ENCODE measurements around the gene GMEB2. TPM values are rescaled to one million over a fixed set of nuclear protein-coding genes. Genes with fewer than 3 reads are reported as not detected.
"Not testable (repeated sequence)": the region's sequence is repeated elsewhere in the genome, so short reads cannot be mapped to it uniquely, and the experiment has no call there.

Gene GMEB2
- polyA plus RNA-seq, 1 experiment = 7.4 TPM

- ChIA-PET POLR2A (interaction anchor here (0.8 kb wide), 1 partner anchor 17 kb away, joined by 3 read pairs; the partner anchor contains the start of gene RTEL1), CTCF (interaction anchor here (1.0 to 1.7 kb wide), 5 partner anchors 9 to 102 kb away, joined by 3 read pairs; partner anchors contain the start of gene STMN3)
- DNase-seq (ENCODE audit: low read depth) = no peak
- Histone ChIP-seq H3K27me3 (ENCODE audit: control insufficient read depth, insufficient read depth, low read length) (no peaks in the 10 kb centered on the region), H3K36me3 (ENCODE audit: control insufficient read depth, insufficient read depth, low read length) (no peaks in the 10 kb centered on the region), H3K4me3 (ENCODE audit: low read depth, low read length) (peak overlapping the region; percentile 46)
- TF ChIP-seq CTCF (IDR thresholded peaks at IDR 0.05; ENCODE audit: insufficient read depth, low read depth, low read length) = no peak
These were observed 14.4 kb upstream of the GMEB2 start for GRCh38 chr20:63641146-63641791.

GRCh38 chr20:63640686-63641085 is 13.8 kb upstream of the GMEB2 start:
- DNase-seq (ENCODE audit: low read depth); POLR2A ChIA-PET; H3K4me3 ChIP-seq (ENCODE audit: low read depth, low read length); CTCF ChIA-PET; H3K36me3 ChIP-seq (ENCODE audit: control insufficient read depth, insufficient read depth, low read length); H3K27me3 ChIP-seq (ENCODE audit: control insufficient read depth, insufficient read depth, low read length): not testable (repeated sequence)

GRCh38 chr20:63640086-63640485 is 13.2 kb upstream of the GMEB2 start:
- no peaks in the 10 kb centered on the region for H3K36me3 ChIP-seq (ENCODE audit: control insufficient read depth, insufficient read depth, low read length)
- no peak overlapping the region for H3K4me3 ChIP-seq (ENCODE audit: low read depth, low read length)
- ChIA-PET CTCF (no interaction called here), POLR2A (interaction anchor here (0.5 kb wide), 1 partner anchor 246 kb away, joined by 3 read pairs; no protein-coding TSS in a partner anchor)
- no peak for TF ChIP-seq CTCF (IDR thresholded peaks at IDR 0.05; ENCODE audit: insufficient read depth, low read depth, low read length)
- no peaks in the 10 kb centered on the region for H3K27me3 ChIP-seq (ENCODE audit: control insufficient read depth, insufficient read depth, low read length)
- no peak for DNase-seq (ENCODE audit: low read depth)

- Histone ChIP-seq H3K4me3 (ENCODE audit: low read depth, low read length) (no peak overlapping the region), H3K27me3 (ENCODE audit: control insufficient read depth, insufficient read depth, low read length) (no peaks in the 10 kb centered on the region), H3K36me3 (ENCODE audit: control insufficient read depth, insufficient read depth, low read length) (no peaks in the 10 kb centered on the region)
- TF ChIP-seq CTCF (IDR thresholded peaks at IDR 0.05; ENCODE audit: insufficient read depth, low read depth, low read length) = no peak
- POLR2A ChIA-PET = interaction anchor here (0.5 kb wide), 1 partner anchor 247 kb away, joined by 3 read pairs; no protein-coding TSS in a partner anchor
- CTCF ChIA-PET = no interaction called here
- DNase-seq (ENCODE audit: low read depth) = no peak
These were observed 12.4 kb upstream of the GMEB2 start for GRCh38 chr20:63639093-63639975.

GRCh38 chr20:63636752-63637628 is 10.1 kb upstream of the GMEB2 start:
- CTCF ChIA-PET = no interaction called here
- Histone ChIP-seq H3K4me3 (ENCODE audit: low read depth, low read length) (no peak overlapping the region), H3K27me3 (ENCODE audit: control insufficient read depth, insufficient read depth, low read length) (no peaks in the 10 kb centered on the region), H3K36me3 (ENCODE audit: control insufficient read depth, insufficient read depth, low read length) (no peaks in the 10 kb centered on the region)
- DNase-seq (ENCODE audit: low read depth) = no peak
- no peak for TF ChIP-seq CTCF (IDR thresholded peaks at IDR 0.05; ENCODE audit: insufficient read depth, low read depth, low read length)
- POLR2A ChIA-PET = no interaction called here

Measured in BJ (cell line).